ENCODE data around the gene MPHOSPH6.

DNA sequence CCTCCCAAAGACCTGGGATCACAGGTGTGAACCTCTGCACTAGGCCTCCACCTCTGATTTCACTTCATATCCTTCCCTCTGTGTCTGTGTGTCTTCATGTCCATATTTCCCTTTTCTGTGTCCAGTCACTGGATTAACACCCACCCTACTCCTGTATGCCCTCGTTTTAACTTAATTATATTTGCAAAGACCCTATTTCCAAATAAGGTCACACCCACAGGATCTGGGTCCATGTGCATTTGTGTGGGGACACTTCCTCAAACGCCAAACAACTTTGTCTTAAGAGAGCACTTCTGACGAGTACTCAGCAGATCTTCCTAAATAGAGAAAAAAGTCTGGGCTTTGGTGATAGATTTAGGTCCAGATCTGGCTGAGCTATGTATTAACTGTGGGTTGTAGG is 56.3 kb downstream of the MPHOSPH6 start:
- no peak for TF ChIP-seq EZH2 (IDR thresholded peaks at IDR 0.05)
- TF ChIP-seq CTCF (IDR thresholded peaks at IDR 0.05) = no peak
- no peak for TF ChIP-seq EZH2phosphoT487 (IDR thresholded peaks at IDR 0.05)

Measured in neural progenitor cell (in vitro differentiated cells).